CD8-positive, alpha-beta memory T cell (primary cell): ENCODE data around the gene STYX. TPM values are rescaled to one million over a fixed set of nuclear protein-coding genes. Genes with fewer than 3 reads are reported as not detected.
"Not testable (repeated sequence)": the region's sequence is repeated elsewhere in the genome, so short reads cannot be mapped to it uniquely, and the experiment has no call there.

Source experiments
- CTCF ChIA-PET: fragments of 350-600 bp; sonication (Branson Sonifier 250); formaldehyde crosslinking; loops from one replicate; lab custom pipeline; 2021; ENCODE audit warnings: antibody characterized with exemption; lab: Charles Lee
- POLR2A ChIA-PET: fragments of 350-600 bp; sonication (Branson Sonifier 250); formaldehyde crosslinking; loops from one replicate; lab custom pipeline; 2021; ENCODE audit warnings: antibody characterized with exemption; lab: Charles Lee
- DNase-seq, 5 donors: peaks; one replicate each; pipeline versions ENCODE4 v3.0.0 to v3.0.0-alpha.2; 2020 to 2022; ENCODE audit warnings: mixed read lengths in 1 of 5
- H3K27ac ChIP-seq: one replicate; pipeline ENCODE4 v1.7.0; 2013; ENCODE audit warnings: low read depth, mild to moderate bottlenecking, low read length, moderate library complexity
- H3K27me3 ChIP-seq: 2 replicates; pipeline ENCODE4 v1.7.0; 2013; ENCODE audit warnings: low read length, mild to moderate bottlenecking; ENCODE audit not compliant: insufficient read depth, poor library complexity, severe bottlenecking
- H3K36me3 ChIP-seq: 2 replicates; pipeline ENCODE4 v1.7.0; 2013; ENCODE audit warnings: mild to moderate bottlenecking, low read length, moderate library complexity; ENCODE audit not compliant: insufficient read depth
- H3K4me1 ChIP-seq: 2 replicates; pipeline ENCODE4 v1.7.0; 2013; ENCODE audit warnings: mild to moderate bottlenecking, low read length, moderate library complexity; ENCODE audit not compliant: insufficient read depth
- H3K4me3 ChIP-seq: 2 replicates; pipeline ENCODE4 v1.7.0; 2013; ENCODE audit warnings: mild to moderate bottlenecking, low read length
- H3K9me3 ChIP-seq: 2 replicates; pipeline ENCODE4 v1.7.0; 2013; ENCODE audit warnings: mild to moderate bottlenecking, low read length
- H3K27ac Mint-ChIP-seq, 8 donors: one replicate each; pipeline ENCODE4 v1.8.0; 2020 to 2021; ENCODE audit warnings: mixed read lengths in 8 of 8, mild to moderate bottlenecking in 6 of 8, inconsistent platforms in 3 of 8, moderate library complexity in 3 of 8
- H3K27me3 Mint-ChIP-seq, 2 donors: one replicate each; pipeline ENCODE4 v1.8.0; 2020 to 2021; ENCODE audit warnings: mixed read lengths in 2 of 2, mild to moderate bottlenecking in 1 of 2, moderate library complexity in 1 of 2
- H3K36me3 Mint-ChIP-seq, 3 donors: one replicate each; pipeline ENCODE4 v1.8.0; 2020 to 2021; ENCODE audit warnings: mixed read lengths in 3 of 3, inconsistent platforms in 1 of 3, mild to moderate bottlenecking in 1 of 3
- H3K4me1 Mint-ChIP-seq, 3 donors: one replicate each; pipeline ENCODE4 v1.8.0; 2020 to 2021; ENCODE audit warnings: mixed read lengths in 3 of 3, inconsistent platforms in 1 of 3, mild to moderate bottlenecking in 1 of 3
- H3K4me3 Mint-ChIP-seq, 7 donors: one replicate each; pipeline ENCODE4 v1.8.0; 2020 to 2021; ENCODE audit warnings: mixed read lengths in 7 of 7, mild to moderate bottlenecking in 6 of 7, moderate library complexity in 4 of 7, inconsistent platforms in 2 of 7
- H3K9me3 Mint-ChIP-seq, 5 donors: one replicate each; pipeline ENCODE4 v1.8.0; 2020 to 2022; ENCODE audit warnings: mixed read lengths in 5 of 5, mild to moderate bottlenecking in 3 of 5, moderate library complexity in 2 of 5, inconsistent platforms in 1 of 5
- polyA plus RNA-seq: library from polyadenylated mRNA; unstranded; fragments of 300-500 nt; fragmentation: Illumina TruSeq; gene quantifications from one replicate; pipeline ENCODE4 v1.2.3, GENCODE V29; 2021
- total RNA-seq, 2 experiments: library from RNA; stranded (reverse); gene quantifications; one replicate each; pipeline ENCODE4 v1.2.3, GENCODE V29; 2021

Gene STYX
- total and polyA plus RNA-seq, 3 experiments from 2014 or later, result 20.9 to 25.4 (median 21.2) TPM

GRCh38 chr14:52741865-52742264 is 11.9 kb downstream of the STYX start:
- Mint-ChIP-seq H3K27ac (peak overlapping the region; percentile 88 to 98 (median 96)), H3K36me3 (peaks cover 3 to 35% (median 11%) of the 10 kb centered on the region in 3 donors), H3K27me3 (no peaks in the 10 kb centered on the region), H3K4me1 (peaks cover 60 to 86% (median 79%) of the 10 kb centered on the region in 3 donors), H3K9me3 (no peaks in the 10 kb centered on the region), H3K4me3 (peak overlapping the region; percentile 67 to 90 (median 83))
- Histone ChIP-seq H3K4me3 (peak overlapping the region; percentile 53), H3K36me3 (peaks cover 7% of the 10 kb centered on the region), H3K4me1 (peaks cover 79% of the 10 kb centered on the region), H3K27ac (peak overlapping the region; percentile 57), H3K27me3 (no peaks in the 10 kb centered on the region), H3K9me3 (no peaks in the 10 kb centered on the region)
- ChIA-PET CTCF (interaction anchor here (1.0 to 2.1 kb wide), 8 partner anchors 11 to 219 kb away, joined by 3 to 13 read pairs (median 3); partner anchors contain the start of gene STYX), POLR2A (interaction anchor here (0.7 to 2.0 kb wide), 10 partner anchors 10 to 210 kb away, joined by 3 to 22 read pairs (median 4); partner anchors contain the start of genes ERO1A, GPR137C, STYX and TXNDC16)
- DNase-seq, result peak in 2 of 5 donors; percentile 13 to 48

- Mint-ChIP-seq H3K9me3 (no peaks in the 10 kb centered on the region), H3K4me3 (no peak overlapping the region), H3K27ac (peak overlapping the region in 5 of 8 donors; percentile 4 to 79 (median 42)), H3K27me3 (no peaks in the 10 kb centered on the region), H3K4me1 (peaks cover 19 to 54% (median 44%) of the 10 kb centered on the region in 3 donors), H3K36me3 (peaks cover 8 to 60% (median 16%) of the 10 kb centered on the region in 3 donors)
- H3K9me3 ChIP-seq, result no peaks in the 10 kb centered on the region
- H3K4me1 ChIP-seq, result peaks cover 18% of the 10 kb centered on the region
- no peak for DNase-seq
- POLR2A ChIA-PET, result no interaction called here
- H3K27me3 ChIP-seq, result no peaks in the 10 kb centered on the region
- CTCF ChIA-PET, result no interaction called here
- H3K4me3 ChIP-seq, result no peak overlapping the region
- H3K27ac ChIP-seq, result no peak overlapping the region
- peaks cover 26% of the 10 kb centered on the region for H3K36me3 ChIP-seq
Observed at GRCh38 chr14:52748647-52749292, 18.8 kb downstream of the STYX start.

GRCh38 chr14:52755607-52756316 is 25.8 kb downstream of the STYX start:
- Mint-ChIP-seq H3K27ac (peak overlapping the region in 4 of 8 donors; percentile 43 to 74 (median 56)), H3K4me1 (peaks cover 1 to 6% (median 5%) of the 10 kb centered on the region in 3 donors), H3K27me3 (no peaks in the 10 kb centered on the region), H3K4me3 (no peak overlapping the region), H3K9me3 (no peaks in the 10 kb centered on the region), H3K36me3 (peaks cover 0 to 37% (median 6%) of the 10 kb centered on the region in 3 donors)
- POLR2A ChIA-PET, result no interaction called here
- H3K4me3 ChIP-seq, result no peak overlapping the region
- no peaks in the 10 kb centered on the region for H3K4me1 ChIP-seq
- H3K27ac ChIP-seq, result no peak overlapping the region
- H3K36me3 ChIP-seq, result peaks cover 5% of the 10 kb centered on the region
- H3K27me3 ChIP-seq, result no peaks in the 10 kb centered on the region
- no peak for DNase-seq
- CTCF ChIA-PET, result interaction anchor here (0.7 kb wide), 1 partner anchor 26 kb away, joined by 4 read pairs; no protein-coding TSS in a partner anchor
- no peaks in the 10 kb centered on the region for H3K9me3 ChIP-seq

GRCh38 chr14:52759145-52759544 is 29.2 kb downstream of the STYX start:
- Mint-ChIP-seq H3K4me1 (peaks cover 14 to 19% (median 18%) of the 10 kb centered on the region in 3 donors), H3K9me3 (no peaks in the 10 kb centered on the region), H3K36me3 (peaks cover 0 to 46% (median 13%) of the 10 kb centered on the region in 3 donors), H3K27me3 (no peaks in the 10 kb centered on the region), H3K4me3 (no peak overlapping the region), H3K27ac (peak overlapping the region in 1 of 8 donors; percentile 80)
- CTCF ChIA-PET, result no interaction called here
- Histone ChIP-seq H3K27me3 (no peaks in the 10 kb centered on the region), H3K27ac (no peak overlapping the region), H3K4me3 (no peak overlapping the region), H3K36me3 (peaks cover 5% of the 10 kb centered on the region), H3K4me1 (no peaks in the 10 kb centered on the region), H3K9me3 (no peaks in the 10 kb centered on the region)
- POLR2A ChIA-PET, result no interaction called here
- DNase-seq, result no peak

GRCh38 chr14:52762923-52763322 is 33.0 kb downstream of the STYX start:
- H3K36me3 ChIP-seq, H3K27me3 Mint-ChIP-seq, H3K9me3 ChIP-seq, POLR2A ChIA-PET, H3K9me3 Mint-ChIP-seq, H3K27ac ChIP-seq, DNase-seq, H3K4me1 ChIP-seq, H3K4me3 ChIP-seq, H3K27me3 ChIP-seq: not testable (repeated sequence)
- CTCF ChIA-PET, result interaction anchor here (1.0 to 1.5 kb wide), 2 partner anchors 14 to 20 kb away, joined by 3 read pairs; no protein-coding TSS in a partner anchor
- H3K4me1 Mint-ChIP-seq, result peaks cover 20 to 36% (median 30%) of the 10 kb centered on the region in 3 donors
- H3K36me3 Mint-ChIP-seq, result peaks cover 5 to 69% (median 25%) of the 10 kb centered on the region in 3 donors
- peak overlapping the region; percentile 52 to 91 (median 68) for H3K27ac Mint-ChIP-seq
- peak overlapping the region in 3 of 7 donors; percentile 49 to 70 (median 68) for H3K4me3 Mint-ChIP-seq

- Mint-ChIP-seq H3K27ac (peak overlapping the region in 4 of 8 donors; percentile 3 to 68 (median 21)), H3K9me3 (no peaks in the 10 kb centered on the region), H3K27me3 (no peaks in the 10 kb centered on the region), H3K4me3 (no peak overlapping the region), H3K36me3 (peaks cover 18 to 78% (median 31%) of the 10 kb centered on the region in 3 donors), H3K4me1 (peaks cover 24 to 43% (median 37%) of the 10 kb centered on the region in 3 donors)
- CTCF ChIA-PET, result no interaction called here
- Histone ChIP-seq H3K27me3 (no peaks in the 10 kb centered on the region), H3K9me3 (no peaks in the 10 kb centered on the region), H3K27ac (no peak overlapping the region), H3K4me1 (no peaks in the 10 kb centered on the region), H3K4me3 (no peak overlapping the region), H3K36me3 (peaks cover 28% of the 10 kb centered on the region)
- no peak for DNase-seq
- POLR2A ChIA-PET, result no interaction called here
Observed at GRCh38 chr14:52767058-52767833, 37.3 kb downstream of the STYX start.

- Mint-ChIP-seq H3K9me3 (no peaks in the 10 kb centered on the region), H3K4me1 (peaks cover 10 to 24% (median 15%) of the 10 kb centered on the region in 3 donors), H3K36me3 (peaks cover 20 to 81% (median 28%) of the 10 kb centered on the region in 3 donors), H3K4me3 (no peak overlapping the region), H3K27me3 (no peaks in the 10 kb centered on the region), H3K27ac (peak overlapping the region in 3 of 8 donors; percentile 4 to 77 (median 13))
- ChIA-PET POLR2A (no interaction called here), CTCF (no interaction called here)
- no peak for DNase-seq
- no peaks in the 10 kb centered on the region for H3K9me3 ChIP-seq
- no peak overlapping the region for H3K27ac ChIP-seq
- H3K4me1 ChIP-seq, result no peaks in the 10 kb centered on the region
- H3K36me3 ChIP-seq, result peaks cover 35% of the 10 kb centered on the region
- H3K4me3 ChIP-seq, result no peak overlapping the region
- H3K27me3 ChIP-seq, result no peaks in the 10 kb centered on the region
Observed at GRCh38 chr14:52769887-52770286, 39.9 kb downstream of the STYX start.
